SK-N-SH treated with all-trans-retinoic acid at 6 μM for 48 hours (cell line): ENCODE data around the gene KIAA1671.

Experiments
- ARNTL ChIP-seq: fragments of 450-650 bp; formaldehyde crosslinking; IDR thresholded peaks from 2 replicates; pipeline ENCODE4 v1.5.0; 2020; ENCODE audit warnings: low read depth, mild to moderate bottlenecking, moderate library complexity, borderline replicate concordance
- PATZ1 ChIP-seq: fragments of 250-450 bp; sonication (Bioruptor Pico); IDR thresholded peaks from 2 replicates; pipeline ENCODE4 v1.8.0; 2020; ENCODE audit warnings: mild to moderate bottlenecking, moderate library complexity, borderline replicate concordance
- ZNF8 ChIP-seq: fragments of 450-650 bp; formaldehyde crosslinking; IDR thresholded peaks from 2 replicates; pipeline ENCODE4 v1.5.0; 2020; ENCODE audit warnings: mild to moderate bottlenecking, moderate library complexity
- TF ChIP-seq, protein P1 (sequence below): fragments of 250-450 bp; sonication (Bioruptor Pico); IDR thresholded peaks from 2 replicates; pipeline ENCODE4 v1.5.0; 2020; ENCODE audit warnings: mild to moderate bottlenecking, moderate library complexity

DNA sequence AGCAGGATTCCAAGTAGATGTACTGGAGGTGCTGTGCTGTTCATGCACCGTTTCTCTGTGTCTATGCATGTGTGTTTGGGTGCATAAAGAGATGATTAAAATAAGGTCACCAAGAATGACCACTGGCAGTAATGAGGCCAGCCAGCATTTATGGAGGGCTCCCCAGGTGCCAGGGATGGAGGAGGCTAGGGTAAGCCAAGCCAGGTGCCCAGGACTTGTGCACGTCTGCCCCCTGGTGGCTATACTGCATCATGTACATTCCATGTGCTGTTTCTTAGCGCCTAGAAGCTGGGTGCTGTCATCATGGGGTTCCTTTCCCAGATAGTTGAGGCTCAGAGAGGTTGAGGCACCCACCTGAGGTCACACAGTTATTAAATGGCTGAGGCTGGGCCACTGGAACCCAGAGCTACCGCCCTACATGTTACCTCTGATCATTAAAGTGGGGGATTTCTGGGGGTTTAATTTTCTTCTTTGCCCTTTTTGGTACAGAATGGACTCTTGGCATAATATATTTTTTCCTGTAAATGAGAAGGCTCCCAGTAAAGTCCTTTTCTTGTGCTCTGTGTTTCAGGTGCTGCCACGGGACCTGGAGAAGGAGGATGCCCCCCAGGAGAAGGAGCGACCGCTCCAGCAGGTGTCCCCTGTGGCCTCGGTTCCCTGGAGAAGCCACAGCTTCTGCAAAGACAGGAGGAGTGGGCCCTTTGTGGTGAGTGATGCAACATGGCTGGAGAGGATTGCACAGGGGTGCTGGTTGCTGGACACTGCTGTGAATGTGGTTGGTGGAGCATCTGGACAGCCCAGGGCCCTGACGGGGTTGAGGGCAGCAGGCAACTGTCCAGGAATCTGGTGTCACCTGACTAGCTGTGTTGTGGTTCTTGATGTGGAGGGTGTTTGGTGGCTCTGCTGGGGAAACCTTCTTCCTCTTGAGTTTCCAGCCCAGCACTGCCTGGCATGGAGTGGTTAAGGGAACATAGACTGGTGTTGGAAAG, 96.4 kb downstream of the KIAA1671 start:
- TF ChIP-seq, protein P1, sequence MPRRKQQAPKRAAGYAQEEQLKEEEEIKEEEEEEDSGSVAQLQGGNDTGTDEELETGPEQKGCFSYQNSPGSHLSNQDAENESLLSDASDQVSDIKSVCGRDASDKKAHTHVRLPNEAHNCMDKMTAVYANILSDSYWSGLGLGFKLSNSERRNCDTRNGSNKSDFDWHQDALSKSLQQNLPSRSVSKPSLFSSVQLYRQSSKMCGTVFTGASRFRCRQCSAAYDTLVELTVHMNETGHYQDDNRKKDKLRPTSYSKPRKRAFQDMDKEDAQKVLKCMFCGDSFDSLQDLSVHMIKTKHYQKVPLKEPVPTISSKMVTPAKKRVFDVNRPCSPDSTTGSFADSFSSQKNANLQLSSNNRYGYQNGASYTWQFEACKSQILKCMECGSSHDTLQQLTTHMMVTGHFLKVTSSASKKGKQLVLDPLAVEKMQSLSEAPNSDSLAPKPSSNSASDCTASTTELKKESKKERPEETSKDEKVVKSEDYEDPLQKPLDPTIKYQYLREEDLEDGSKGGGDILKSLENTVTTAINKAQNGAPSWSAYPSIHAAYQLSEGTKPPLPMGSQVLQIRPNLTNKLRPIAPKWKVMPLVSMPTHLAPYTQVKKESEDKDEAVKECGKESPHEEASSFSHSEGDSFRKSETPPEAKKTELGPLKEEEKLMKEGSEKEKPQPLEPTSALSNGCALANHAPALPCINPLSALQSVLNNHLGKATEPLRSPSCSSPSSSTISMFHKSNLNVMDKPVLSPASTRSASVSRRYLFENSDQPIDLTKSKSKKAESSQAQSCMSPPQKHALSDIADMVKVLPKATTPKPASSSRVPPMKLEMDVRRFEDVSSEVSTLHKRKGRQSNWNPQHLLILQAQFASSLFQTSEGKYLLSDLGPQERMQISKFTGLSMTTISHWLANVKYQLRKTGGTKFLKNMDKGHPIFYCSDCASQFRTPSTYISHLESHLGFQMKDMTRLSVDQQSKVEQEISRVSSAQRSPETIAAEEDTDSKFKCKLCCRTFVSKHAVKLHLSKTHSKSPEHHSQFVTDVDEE (CRISPR knock-in tag) = no peak
- TF ChIP-seq ZNF8 (no peak), ARNTL (no peak), PATZ1 (CRISPR knock-in tag) (no peak)
